ENCODE results near the gene CSDE1.

DNA sequence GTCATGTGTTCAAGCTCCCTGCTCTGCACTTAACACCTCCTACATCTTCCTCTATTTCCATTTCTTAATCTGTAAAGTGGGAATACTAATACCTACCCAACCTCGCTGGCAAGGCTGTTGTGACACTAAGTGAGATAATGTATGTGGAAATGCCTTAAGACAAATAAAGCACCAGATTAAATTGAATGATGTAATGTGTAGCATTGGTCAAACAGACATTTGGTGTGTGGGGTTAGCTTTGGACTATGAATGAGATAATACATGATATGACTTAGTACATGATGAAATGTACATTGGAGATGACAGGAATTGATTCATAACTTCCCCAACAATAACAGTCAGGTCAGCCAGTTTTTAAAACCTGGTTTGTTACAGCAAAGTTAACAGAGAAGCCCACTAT, 67.6 kb downstream of the CSDE1 start:
- TF ChIP-seq, protein P1, sequence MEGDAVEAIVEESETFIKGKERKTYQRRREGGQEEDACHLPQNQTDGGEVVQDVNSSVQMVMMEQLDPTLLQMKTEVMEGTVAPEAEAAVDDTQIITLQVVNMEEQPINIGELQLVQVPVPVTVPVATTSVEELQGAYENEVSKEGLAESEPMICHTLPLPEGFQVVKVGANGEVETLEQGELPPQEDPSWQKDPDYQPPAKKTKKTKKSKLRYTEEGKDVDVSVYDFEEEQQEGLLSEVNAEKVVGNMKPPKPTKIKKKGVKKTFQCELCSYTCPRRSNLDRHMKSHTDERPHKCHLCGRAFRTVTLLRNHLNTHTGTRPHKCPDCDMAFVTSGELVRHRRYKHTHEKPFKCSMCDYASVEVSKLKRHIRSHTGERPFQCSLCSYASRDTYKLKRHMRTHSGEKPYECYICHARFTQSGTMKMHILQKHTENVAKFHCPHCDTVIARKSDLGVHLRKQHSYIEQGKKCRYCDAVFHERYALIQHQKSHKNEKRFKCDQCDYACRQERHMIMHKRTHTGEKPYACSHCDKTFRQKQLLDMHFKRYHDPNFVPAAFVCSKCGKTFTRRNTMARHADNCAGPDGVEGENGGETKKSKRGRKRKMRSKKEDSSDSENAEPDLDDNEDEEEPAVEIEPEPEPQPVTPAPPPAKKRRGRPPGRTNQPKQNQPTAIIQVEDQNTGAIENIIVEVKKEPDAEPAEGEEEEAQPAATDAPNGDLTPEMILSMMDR (IDR thresholded peaks at IDR 0.05 in 4 of 5, conservative IDR thresholded peaks at IDR 0.05 in 1 of 5), result no peak
- no peak for TF ChIP-seq POLR2A (IDR thresholded peaks at IDR 0.05)

Data from gastrocnemius medialis (tissue), 4 donors.